Measurements from ENCODE around the gene CLCN5.

Gene CLCN5

DNA sequence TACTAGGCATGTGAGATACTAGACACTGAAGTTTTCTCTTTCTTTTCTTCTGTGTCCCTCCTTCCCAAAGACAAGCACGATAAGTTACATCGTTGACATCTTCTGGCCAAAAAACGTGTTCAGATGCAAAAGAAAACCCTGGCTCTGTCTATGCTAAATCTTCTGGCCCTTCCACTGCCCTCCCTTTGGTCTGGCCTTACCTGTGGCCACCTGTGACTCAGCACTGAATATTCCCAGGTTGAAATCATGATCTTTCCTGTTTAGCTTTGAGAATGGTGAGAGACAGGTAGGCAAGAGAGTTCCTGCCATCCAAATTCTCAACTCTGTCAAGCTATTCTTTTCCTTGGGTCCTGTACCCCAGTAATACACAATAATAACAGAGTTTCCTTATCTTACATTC lies 12.3 kb downstream of the CLCN5 start:
- DNase-seq: no peak

DNA sequence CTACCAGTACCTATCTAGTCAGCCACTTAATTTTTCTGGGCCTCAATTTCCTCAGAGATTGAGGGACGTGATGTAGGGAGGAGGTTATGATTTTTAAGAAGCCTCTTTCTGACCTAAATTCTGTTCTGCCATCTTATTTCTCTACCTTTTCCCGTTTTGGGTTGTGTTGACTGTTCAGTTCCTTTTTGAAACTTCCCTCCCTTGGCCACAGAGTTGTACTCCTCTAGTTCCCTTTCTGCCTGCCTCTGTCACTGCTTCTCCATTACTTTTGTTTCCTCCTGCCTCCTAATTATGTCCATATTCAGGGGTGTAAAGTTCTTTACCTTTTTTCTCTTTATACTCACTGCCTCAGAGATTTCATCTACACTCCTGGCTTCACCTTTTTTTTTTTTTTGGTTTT lies 25.4 kb downstream of the CLCN5 start:
- DNase-seq: no peak

DNA sequence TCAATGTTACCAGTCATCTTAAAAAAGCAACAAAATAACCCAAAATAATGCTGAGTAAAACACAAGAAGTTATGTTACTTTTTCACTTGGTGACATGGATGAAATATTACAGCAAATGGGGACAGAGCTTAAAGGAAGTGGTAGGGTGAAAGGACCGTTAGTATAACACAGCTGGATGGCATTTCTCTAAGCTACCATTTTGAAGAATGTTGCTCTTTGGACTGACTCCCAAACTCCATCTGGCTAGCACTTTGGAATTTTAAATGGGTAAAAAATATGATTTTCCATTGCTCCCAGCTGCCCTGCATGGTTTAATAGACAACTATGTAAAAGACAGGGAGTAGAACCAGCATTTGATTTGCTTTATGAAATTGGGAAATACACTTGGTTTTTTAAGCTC lies 27.6 kb downstream of the CLCN5 start:
- no peak for DNase-seq

DNA sequence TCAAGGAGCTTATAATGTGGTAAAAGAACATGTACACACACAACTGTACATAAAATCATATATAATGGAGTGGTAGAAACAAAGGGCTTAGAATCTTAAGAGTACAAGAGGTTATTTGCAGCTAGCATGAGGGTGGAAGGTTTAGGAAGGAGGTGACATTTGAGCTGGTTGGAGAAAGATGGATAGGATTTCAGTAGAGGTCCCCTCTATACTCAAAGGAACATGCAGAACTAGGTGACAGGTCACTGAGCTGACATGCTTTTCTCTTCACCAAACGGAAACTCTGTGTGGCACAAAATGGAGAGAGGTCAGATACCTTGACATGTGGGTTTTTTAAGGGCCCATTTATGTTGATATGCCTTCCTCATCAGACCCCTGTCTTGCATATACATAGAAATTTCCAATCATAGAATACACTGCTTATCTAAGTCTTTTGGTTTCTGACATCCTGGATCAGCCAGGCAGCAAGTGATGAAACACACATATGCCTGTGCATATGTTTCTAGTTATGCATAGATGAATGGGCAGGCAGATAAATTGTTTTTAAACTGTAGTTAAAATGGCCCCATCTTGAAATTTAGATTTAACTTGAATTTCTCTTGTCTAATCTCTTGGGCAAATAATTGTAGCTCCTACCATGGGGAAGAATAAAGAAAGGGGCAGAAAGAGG lies 29.3 kb downstream of the CLCN5 start:
- DNase-seq: no peak

DNA sequence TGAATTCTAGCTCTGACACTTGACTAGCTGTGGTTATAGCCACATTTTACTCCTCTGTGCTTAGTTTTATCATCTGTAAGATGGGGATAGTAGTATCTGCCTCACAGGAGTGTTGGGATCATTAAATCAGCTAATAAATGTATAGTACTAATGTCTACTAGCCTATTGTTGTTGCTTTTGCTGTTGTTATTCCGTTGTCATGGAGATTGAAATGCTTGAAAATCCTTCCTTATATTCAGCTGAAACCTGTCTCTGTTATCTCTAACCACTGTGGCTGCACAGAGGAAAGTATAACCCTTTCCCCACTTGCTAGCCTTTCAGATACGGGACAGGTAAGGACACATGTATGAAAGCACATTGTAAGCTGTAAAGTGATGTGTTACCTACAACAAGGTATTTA lies 33.9 kb downstream of the CLCN5 start:
- DNase-seq: no peak

DNA sequence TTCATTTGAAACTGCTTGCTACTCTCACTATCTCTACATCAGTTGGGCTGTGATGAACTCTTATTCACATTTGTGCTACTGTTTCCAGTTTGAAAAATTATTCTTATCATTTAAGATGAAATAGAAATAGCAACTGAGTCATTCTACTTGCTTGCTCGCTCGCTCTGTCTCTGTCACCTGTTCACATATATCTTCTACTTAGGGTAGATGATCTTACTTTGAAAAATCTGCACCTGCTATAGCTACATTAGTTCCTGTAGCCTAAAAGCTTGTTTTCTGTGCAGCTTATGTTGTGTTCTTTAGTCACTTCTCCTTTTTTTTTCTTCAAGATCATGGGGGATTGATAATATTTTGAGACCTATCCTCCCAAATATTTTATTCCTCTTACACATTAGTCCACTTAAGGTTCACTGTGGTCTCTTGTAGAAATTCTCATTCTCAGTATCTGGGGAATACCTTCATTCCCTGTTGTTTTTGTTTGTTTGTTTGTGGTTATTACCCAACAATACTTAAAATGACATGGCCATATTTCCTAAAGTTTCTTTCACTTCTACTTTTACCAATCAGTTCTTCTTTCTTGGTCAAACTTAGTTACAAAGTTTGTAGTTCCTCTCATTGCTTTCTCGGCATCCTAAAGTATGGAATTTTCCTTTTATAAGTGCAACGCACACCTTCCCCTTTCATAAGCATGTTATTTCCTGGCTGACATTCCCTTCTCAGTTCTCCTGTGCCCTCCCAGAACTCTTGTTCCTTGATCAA lies 36.5 kb downstream of the CLCN5 start:
- no peak for DNase-seq

DNA sequence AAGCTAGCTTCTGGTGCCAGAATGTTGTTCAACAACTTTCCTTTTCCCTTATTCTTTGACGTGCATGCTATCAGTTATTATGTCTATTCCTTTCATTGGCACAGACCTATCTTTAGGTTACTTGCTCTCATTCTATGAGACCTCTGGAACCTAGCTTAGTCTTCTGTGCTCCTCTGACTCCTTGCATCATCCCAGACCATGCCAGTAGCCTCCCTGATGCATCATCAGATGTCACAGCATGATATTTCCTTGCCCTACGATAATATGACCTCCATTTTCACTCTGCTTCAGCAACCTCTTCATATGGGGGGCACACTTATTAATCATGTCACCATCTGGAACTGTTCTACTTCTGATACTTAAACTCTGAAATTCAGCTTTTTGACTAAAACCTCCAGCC lies 37.2 kb downstream of the CLCN5 start:
- DNase-seq: no peak

DNA sequence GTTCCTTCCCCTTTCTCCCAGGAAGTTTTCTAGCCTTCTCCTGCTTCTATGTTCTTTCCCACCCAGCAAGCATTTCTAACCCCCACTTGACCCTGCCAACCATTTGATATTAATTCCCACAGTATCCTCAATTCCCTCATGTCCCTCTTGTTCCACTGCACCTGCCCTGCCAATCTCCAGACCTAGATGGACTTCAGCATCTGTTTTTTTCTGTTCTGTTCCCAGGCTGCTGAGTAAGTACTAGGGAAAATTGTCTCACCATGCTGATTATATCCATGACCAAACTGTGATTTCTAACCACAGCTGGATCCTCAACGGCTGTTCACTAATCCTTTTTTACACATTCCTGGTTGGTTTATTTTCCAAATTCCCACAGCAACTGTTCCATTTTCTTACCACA lies 37.7 kb downstream of the CLCN5 start:
- no peak for DNase-seq

DNA sequence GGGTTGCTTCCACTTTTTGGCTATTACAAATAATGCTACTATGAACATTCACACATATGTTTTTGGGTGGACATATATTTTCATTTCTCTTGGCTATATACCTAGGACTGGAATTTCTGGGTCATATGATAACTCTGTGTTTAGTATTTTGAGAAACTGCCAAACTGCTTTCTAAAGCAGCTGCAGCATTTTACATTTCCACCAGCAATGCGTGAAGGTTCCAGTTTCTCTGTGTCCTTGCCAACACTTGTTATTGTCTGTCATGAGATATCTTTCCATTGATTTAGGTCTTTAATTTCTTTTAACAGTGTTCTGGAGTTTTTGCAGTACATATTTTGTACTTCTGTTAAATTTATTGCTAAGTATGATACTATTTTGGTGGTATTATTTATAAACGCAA lies 48.3 kb downstream of the CLCN5 start:
- DNase-seq: no peak

DNA sequence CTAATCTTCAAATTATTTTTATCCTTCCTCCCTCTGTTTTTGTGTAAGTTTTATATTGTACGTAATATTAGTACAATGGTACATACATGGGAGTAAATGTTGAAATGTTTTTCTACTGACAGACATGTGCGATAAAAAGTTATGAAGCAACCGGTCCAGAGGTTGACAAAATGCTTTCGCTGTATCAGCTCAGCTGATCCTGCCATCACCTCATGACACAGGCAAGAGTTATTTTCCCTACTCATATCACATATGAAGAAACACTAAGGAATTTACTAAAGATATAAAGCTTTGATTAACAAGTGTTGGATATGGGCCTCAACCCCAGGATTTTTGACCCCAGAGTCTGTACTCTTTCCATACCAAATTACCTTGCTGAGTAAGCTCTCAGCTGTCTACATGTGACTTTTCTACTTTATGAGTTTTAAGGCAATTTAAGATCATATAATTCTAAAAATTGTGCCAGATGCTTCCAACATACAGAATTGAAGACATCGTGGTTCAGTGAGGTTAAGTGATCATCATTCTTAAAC lies 50.0 kb downstream of the CLCN5 start:
- DNase-seq: no peak

DNA sequence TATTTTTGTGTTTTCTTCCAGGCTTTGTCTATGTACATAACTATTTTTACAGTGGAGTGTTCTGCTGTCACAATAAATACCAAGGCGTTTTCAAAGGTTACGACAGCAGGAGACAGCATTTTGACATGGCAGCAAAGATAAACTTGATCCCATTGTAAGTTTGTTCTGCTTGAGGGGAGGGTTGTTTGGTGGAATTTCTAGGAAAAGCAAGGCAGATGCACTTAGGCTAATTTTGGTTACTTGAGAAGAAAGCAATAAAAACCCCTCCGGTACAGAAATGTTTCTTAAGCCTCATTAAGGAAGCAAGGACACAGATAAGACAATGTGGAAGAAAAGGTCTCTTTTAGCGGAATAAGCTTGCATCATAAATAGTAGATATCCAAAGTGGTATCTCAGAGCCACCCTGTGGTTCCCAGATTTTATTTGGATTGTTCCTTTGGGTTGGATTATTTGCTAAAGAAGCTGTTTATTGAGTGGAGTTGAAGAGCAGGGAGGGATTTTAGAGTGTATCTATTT lies 54.3 kb downstream of the CLCN5 start:
- DNase-seq: no peak

DNA sequence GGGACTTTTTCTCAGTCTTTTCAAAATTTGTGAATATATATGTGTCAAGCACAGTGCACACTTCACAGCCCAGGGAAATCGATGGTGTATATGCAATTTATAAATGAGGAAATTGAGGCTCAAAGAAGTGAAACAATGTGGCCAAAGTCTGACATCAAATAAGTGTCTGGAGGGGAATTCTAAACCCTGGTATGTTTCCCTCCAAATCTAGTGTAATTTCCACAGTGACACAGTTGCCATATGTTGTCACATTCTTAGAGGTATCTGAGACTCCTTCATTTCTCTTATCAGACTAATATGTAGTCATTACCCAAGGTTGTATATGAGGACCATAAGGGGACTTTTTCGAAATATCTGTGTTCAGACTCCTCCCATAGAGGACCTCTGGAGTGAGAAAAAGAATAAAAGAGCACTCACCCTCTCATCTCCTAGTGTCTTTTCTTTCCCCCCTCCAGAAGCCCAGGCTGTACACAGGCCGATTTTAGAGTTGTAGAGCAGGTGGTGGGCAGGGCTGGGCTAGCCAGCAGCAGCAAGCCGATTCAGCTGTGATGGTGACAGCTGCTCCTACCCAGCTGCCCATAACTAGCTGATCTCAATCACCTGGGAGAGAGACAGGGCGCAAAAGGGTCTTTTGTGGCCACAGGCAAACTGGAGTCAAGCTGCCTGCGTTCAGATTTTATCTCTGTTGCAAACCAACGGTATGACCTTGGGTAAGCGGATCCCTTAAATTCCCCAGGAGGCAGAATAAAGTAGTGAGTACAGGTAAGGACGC lies 55.1 kb downstream of the CLCN5 start:
- DNase-seq: no peak

DNA sequence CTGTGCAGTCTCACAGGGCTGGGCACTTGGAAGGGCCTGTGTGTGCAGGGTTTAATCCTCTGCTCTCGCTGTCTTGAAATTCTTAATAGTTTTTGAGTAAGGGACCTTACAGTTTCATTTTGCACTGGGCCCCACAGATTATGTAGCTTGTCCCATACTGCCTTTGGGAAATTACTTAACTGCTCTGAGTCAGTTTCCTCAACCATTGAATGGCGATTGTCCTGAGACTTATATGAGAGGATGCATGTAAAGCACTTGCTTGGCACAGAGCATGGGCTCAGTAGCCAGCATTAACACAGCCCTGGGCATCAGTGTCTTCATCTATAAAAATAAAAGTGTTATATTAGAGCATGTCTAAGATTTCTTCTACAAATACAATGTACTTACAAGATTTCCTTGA lies 55.8 kb downstream of the CLCN5 start:
- no peak for DNase-seq

DNA sequence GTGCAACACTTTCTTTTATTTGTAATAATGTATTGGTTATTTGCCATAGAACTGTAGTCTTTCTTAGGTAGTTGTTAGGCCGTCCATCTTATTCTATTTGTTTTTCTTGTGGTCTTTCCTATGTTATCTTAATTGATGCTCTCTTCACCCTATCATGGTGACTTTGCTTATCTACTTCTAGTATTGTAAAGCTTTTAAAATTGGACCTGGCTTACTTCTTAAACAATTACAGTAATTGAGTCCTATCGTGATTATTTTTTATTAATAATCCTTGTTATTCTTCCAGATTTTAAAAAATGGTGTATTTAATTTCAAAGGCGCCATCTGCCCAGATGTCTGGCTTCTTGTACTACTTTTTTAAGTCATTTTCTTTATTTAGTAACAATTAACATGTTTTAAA lies 63.7 kb downstream of the CLCN5 start:
- DNase-seq: no peak

DNA sequence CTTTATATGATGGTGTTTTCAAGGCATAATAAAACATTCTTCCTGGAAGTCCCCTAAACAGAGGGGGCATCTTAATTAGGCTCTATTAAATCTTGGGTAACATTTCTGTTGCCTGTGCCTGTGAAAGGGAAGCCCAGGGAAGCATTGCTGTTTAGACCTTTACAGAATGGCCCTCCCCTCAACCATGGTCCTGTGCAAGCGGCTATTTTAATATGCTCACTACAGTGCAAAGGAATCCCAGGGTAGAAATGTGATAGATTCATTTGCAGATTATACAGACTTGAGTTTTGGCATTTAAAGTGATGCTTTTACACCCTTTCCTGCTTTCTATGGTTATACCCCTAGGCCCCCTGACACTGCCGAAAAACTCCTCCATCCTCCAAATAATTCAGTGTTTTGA lies 65.3 kb downstream of the CLCN5 start:
- no peak for DNase-seq

DNA sequence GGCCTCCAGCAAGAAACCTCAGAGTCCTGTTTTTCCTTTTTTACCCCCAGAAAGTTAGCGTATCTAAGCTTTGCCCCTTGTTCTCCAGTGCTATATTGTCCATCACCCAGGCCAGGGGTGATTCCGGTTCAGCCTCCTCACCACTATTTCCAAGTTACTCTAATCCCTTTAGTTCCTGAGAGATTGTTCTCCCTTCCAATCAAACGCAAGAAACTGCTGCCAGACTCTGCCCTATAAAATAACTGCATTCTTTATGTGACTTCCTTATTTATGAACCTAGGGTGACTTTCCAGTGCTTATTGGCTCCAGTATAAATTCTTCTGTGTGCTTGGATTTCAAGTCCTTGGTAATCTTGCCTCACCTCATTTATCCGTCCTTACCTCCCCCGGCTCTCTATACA lies 65.7 kb downstream of the CLCN5 start:
- no peak for DNase-seq

DNA sequence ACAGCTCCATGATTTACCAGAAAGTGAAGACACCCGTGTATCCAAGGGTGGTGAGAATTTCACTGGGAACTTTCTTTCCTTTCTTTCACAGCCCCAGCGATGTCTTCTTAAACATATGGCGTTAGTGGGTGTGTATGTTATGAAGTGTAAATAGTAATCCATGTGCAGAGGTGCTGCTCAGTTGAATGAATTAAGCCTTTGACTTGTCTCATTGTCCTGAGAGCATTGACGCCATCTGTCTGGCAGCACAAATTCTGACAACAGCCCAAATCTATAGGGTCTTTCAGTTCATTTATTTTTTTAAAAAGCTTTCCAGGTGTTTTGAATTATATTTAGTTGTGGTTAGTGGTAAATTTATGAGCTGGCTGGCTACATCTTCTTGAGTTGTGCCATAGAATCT lies 69.4 kb downstream of the CLCN5 start:
- no peak for DNase-seq

DNA sequence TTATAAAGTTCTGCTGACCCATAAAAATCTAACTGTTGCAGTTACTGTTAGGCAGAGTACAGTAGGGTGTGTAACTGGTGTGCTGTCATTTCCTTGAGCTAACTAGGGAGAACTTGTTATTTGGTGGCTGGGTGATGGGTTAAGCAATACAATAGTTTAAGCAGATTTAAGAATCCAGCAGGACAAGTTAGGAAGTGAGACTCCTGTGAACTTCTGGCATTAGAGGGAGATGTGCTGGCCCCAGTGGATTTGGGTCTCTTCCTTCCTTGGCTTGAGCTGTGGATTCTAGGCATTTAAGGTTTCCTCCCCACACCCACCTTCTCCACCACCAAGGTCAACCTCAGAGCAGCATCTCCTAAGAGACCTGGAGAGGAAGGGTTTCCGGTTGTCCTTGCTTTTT lies 70.5 kb downstream of the CLCN5 start:
- DNase-seq: no peak

DNA sequence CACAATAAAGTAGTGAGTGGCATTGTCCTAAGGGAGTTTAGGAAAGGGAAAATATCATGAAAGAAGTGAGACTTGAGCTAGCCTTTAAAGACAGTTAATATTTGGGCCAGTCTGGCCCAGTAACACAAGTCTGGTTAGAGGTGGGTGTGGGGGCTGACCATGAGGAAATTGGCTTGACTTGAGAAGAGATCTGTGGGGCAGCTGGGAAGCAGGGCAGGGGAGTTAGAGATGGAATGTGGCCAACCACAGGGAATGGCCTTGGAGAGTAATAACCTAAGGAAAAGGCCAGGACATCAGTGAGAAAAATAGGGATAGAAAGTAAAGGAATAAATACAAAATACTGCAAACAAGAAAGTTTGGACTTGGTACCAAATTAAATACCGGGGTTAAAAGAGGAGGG lies 71.3 kb downstream of the CLCN5 start:
- no peak for DNase-seq

DNA sequence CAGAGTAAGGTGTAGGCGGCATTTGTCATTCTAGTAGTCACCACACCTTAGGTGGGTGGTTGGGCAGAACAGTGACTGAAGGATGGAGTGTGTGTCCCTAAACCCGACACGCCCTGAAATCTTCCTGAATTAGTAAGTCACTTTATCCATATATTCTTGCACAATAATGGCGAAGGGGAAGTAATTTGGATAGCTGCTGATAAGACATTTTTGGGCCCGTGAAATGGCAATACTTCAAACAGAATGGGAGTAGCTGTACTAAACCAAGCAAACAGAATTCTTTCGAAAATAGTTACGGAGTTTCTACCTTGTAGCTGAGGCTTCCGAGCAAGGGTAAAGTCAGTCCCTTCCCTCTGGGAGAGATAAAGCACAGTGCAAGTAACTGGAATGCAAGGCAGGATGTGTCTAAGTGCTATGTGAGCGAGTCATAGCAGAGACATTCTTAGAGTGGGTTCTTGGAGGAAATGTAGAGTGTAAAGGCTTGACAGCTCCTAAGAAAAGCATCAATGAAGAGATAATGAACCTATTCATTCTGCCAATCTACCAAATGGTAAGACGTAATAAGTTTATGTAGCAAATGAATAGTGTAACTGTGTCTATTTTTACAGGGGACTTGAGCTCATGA lies 72.8 kb downstream of the CLCN5 start:
- DNase-seq: no peak

DNA sequence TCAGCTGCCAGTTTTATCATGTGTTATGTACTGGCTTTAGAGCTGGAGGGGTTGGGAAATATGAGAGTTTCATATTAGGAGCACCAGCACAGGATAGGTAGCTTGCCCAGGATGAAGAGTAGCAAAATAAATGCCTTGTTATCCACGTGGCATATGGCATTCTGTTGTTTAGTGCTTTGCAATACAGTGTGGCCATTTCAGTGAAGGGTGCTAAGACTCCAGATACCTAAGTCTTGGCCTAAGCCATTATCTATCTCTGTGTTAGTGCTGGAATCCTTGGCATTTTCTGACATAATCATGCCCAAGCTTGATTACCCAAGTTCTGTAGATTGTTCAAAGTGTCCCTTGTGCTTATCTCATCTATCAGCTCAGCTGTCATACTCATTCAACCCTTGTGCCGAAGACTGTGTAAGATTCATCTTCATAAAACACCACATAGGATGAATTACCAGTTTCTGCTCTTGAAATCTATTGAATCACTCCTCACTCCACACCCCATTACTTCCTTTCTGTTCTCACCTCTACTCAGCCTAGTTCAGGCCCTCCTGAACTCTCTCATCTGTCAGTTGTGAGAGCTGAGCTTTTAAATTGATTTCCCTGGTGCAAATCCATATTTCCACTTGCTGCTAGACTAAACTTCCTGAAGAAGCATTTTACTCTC lies 73.5 kb downstream of the CLCN5 start:
- DNase-seq: no peak

DNA sequence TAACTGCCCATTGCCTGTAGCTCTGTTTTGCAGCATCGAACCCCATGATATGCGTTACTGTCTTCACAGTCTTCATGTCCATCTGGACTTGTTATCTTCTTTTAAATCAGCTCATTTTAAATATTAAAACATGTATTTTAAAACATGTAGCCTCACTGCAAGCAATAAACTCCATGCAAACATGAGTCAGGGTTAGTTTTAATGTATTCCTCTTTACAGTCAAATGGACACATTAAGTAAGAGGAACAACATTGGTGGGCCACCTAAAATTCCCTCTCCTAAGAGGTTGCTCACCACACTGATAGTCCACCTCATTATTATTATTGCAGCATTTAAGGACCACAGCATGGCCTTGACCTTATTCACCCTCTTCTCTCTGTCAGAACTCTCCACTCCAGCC lies 74.1 kb downstream of the CLCN5 start:
- DNase-seq: no peak

DNA sequence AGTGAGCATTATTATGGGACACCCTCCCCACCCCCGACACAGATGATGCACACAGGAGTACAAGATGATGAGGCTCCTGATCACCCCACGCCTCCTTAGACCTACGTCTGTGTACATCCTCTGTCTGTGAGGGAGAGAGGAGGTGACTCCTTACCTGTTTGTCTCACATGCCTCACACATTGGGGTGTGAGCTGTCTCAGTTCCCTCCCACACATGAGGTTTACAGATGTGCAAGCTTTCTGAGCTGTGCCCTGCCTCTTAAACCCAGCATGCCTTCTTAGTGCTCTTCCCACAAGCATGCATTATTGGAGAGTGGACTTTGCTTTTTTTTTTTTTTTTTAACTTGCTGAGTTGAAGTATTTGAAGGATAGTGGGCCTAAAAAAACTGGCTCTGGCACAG lies 76.7 kb downstream of the CLCN5 start:
- DNase-seq: no peak
